Measurements from ENCODE around the gene ADGRG6.

Gene ADGRG6

GRCh38 chr6:142489722-142490610 is 188.2 kb downstream of the ADGRG6 start:
- no peak for DNase-seq (ENCODE audit: low spot score)

Data from ecto neural progenitor cell (in vitro differentiated cells).